NCI-H226 (cell line): ENCODE data around the gene MTHFD2L.

Experiments used
- DNase-seq: peaks from one replicate; pipeline ENCODE4 v3.0.0-alpha.2; 2015

MTHFD2L gene

DNA sequence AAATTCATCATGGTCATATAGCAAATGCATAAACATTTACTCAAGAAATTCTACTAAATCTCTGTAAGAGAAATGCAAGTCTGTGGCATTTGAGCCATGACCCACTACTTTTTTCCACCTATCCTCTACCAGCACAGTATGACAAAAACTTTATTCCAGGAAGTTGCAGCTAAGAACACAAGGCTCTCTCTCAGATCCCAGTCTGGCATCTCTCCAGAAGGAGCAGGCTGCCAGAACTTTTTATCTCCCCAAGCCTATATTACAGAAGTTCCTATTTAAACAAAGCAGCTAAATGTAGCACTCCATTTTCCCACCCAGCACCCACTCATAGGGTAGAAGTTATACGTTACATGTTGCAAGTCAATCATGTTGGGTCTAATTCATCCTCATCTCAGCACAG, 101.0 kb downstream of the MTHFD2L start:
- peak; percentile 68 for DNase-seq

DNA sequence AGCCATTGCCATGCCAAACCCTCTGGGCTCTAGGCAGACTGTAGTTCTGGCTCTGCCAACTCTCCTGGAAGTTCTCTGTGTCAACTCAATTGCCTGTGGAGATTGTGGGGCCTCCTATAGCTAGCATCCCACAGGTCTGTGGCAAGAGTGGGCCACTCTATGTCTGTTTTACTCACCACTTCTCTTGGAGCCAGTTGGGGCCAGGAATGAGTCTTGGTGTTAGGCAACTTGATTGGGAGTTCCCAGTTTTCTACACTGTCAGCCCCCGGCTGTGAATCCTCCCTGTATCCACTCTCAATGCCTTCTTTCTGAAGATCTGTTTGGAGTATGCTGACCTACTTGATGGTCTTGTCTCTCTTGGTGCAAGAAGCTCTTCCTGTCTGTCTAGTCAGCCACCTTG, 102.1 kb downstream of the MTHFD2L start:
- DNase-seq: no peak

DNA sequence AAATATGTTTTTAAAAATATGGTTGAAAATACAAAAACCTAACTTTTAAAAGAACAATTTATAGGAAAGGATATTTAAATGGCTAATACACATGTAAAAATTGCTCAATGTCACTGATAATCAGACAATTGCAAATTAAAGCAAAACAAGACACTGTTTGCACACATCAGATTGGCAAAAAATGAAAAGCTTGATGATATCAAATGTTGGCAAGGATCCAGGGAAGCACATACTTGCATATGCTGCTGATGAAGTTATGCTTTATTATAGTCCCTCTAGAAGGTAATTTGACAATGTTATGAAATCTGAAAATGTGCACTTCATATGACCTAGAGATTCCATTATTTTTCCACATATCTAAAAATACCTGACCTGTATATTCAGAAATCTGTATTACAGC, 104.6 kb downstream of the MTHFD2L start:
- DNase-seq: no peak

DNA sequence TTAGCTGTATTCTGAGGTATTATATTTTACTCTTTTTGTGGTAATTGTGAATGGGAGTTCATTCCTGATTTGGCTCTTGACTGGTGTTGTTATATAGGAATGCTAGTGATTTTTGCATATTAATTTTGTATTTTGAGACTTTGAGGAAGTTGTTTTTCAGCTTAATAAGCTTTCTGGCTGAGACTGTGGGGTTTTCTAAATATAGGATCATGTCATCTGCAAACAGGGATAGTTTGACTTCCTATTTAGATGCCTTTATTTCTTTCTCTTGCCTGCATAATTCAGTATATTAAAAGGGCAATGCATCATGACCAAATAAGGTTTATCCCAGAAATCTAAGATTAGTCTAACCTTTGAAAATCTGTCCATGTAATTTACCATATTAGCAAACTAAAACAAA, 105.6 kb downstream of the MTHFD2L start:
- no peak for DNase-seq

DNA sequence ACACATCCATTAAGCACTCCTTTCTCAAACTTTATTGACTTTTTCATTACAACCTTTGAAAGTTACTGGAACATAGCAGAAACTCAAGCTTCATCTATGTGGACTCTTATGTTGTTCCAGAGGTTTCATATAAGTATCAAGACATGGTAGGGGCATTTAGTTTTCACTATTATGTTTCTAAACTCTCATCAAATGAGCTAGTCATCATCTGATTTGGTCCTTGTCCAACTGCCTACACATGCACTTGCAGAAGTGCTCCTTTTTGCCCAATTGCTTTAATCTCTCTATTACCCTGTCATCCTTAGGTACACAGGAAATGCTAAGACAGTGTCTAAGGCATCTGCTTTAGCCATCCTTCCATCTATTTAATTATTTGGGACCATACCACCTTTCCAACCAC, 108.2 kb downstream of the MTHFD2L start:
- DNase-seq: no peak

DNA sequence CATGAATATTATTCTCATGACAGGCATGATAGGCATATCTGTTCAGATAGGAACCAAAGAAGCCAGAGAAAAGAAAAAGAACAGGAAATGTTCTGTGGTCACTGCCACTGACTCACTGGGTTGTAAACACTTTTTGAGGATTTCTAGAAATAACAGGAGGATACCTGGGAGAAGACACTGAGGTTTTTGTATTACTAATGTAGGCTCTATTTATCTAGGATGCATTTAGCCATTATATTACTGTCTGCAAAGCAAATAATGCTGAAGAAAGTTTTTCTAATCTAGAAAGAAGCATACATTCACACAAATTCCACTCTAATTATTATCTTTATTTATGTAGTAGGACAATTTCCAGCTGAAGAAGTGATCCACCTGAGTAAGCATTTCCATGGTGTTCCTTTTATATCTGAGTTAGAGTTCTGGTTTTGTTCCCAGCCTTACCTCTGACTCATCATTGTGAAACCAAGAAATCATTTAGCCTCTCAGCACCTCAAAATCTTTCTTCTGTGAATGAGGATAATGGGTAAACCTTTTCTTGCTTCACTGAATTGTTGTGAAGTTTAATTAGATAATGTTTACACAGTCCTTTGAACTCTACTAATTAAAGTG, 110.2 kb downstream of the MTHFD2L start:
- DNase-seq: peak; percentile 79

DNA sequence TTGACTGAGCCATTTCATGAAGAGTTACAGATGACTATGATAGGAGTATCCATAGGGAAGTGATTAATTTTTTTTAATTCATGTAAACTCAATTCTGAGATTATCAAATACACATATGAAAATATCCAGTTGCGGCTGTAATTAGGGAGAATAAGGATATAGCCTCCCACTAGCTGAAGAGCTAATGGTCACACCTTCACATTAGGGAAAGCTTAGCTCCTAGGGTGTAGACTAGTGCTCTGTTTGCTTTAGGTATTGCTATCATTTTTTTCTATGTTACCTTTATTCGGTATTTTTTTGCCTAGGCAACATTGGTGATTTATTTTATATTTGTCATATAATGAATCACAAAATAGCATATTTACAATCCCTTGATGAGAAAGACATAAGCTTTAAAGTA, 110.7 kb downstream of the MTHFD2L start:
- DNase-seq: no peak

DNA sequence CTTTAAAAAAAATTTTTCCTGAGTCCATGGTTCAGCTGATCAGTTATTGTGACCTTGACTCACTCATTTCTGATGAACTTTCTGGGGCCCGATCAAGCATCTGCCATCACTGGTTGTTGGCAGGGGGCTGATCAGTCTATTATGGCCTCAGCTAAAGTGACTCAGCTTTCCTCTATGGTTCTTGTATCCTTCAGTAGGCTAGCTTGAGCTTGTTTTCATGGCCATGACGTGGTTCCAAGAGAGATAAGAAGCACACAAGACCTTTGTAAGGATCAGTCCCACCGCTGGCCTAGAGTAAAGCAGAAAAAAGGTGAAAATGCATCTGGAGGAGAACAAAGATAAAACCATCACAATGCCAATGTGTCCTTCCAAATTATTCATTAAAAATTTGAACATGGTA, 120.6 kb downstream of the MTHFD2L start:
- no peak for DNase-seq

DNA sequence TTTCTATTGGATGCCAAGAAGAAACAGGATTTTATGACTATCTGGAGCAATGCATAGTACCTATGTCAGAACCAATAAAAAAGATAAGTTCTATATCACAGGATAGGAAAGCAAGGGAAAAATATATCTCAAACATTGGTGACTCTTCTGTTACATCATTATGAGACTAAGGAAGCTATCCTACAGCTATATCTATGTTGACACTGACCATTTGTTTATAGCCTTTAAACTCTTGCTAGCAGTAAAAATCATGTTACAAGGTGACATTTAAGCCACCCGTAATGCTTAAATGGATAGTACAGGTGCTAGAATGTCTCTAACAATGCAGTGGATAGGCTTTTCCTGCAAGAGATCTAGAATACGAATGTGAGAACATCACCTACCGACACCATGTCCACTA, 121.8 kb downstream of the MTHFD2L start:
- no peak for DNase-seq

DNA sequence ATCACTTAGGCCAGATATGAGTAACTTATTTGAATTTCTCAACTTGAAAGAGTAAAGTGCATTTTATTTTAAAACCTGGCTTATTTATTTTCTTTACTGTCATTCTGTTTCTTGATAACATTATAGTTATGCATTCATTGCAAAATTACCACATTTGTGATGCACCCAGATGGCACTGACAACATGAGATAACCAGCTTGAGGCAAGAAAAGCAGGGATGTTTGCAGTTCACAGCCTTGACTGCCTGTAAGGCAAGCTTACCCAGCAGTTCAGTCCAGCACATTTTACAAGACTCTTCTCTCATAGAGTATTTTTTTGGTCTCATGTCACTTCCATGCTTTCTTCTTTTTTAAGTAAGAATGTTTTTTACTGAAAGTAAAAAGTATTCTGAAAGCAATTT, 125.0 kb downstream of the MTHFD2L start:
- DNase-seq: no peak

DNA sequence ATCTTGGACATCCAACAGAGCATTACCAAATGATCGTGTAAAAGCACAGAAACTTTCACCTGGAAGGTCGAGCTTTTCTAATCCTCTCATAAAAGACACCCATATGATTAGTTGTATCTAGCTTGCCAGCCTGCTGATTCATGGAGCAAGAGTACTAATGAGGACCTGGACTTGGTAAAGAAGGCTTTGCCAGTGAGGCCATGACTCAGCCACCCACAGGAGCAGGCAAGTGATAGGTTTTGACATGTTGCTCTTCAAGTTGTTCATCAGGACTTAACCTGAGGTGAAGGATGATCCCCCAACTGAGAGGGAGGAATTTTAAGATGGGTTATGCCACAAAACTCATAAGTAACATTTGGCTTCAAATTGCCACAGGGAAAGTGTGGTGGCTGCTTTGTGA, 125.7 kb downstream of the MTHFD2L start:
- peak; percentile 80 for DNase-seq

DNA sequence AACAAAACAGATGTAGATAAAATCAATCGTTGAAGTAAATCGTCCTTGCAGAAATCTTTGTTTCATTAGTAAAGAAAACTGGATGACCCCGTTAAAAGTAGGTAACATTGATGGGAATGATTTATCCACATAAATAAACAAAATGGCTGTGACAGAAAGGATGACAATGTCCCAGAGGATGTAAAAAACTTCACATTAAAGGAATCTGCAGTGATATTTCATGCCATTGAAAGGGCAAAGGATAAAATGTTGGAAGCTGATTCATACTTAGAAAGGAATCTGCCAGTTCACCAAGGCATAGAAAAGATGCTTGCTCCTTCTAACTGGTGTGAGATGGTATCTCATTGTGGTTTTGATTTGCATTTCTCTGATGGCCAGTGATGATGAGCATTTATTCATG, 126.1 kb downstream of the MTHFD2L start:
- DNase-seq: peak; percentile 61

DNA sequence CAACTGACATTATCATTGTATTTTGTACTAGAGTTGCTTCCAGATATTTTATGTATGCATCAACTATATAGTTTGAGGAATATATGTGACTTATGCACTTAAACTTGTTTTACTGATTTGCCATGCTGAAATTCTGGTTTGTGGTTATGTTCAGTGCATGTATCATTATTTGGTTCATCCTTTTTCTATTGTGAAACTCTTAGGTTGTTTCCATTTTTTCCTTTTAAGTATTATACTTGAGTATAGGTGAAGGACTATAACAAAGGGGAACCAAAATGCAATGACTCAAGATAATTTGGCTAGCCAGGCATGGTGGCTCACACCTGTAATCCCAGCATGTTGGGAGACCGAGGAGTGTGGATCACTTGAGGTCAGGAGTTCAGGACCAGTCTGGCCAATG, 129.2 kb downstream of the MTHFD2L start:
- no peak for DNase-seq

DNA sequence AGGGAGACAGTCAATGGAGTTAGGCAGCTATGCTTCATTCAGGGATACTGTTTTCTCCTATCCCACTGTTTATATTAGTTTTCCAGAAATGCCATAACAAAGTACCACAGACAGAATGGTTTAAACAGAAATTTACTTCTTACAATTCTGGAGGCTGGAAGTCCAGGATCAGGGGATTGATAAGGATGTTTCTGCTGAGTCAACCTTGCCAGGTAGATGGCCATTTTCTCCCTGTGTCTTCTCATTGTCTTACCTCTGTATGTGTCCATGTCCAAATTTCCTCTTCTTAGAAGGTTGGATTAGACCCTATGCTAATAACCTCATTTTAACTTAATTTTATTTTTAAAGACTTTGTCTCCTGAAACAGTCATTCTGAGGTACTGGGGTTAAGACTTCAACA, 129.9 kb downstream of the MTHFD2L start:
- no peak for DNase-seq

DNA sequence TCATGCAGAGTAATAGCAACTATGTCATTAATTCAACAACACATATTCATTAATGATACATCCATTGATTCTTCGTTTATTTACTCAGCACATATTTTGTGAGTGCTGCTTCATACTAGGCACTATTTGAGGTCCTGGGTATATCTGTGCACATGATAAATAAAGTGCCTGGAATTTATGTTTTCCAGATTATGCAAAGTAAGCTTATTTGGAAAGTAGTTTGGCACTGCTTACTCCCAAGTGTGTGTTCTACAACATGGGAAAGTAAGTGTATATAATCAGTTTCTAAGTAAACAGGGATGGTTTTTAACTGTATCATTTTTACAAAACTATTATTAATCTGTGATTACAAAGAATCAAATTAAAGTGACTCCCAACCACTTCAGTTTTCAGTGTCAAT, 133.6 kb downstream of the MTHFD2L start:
- no peak for DNase-seq

DNA sequence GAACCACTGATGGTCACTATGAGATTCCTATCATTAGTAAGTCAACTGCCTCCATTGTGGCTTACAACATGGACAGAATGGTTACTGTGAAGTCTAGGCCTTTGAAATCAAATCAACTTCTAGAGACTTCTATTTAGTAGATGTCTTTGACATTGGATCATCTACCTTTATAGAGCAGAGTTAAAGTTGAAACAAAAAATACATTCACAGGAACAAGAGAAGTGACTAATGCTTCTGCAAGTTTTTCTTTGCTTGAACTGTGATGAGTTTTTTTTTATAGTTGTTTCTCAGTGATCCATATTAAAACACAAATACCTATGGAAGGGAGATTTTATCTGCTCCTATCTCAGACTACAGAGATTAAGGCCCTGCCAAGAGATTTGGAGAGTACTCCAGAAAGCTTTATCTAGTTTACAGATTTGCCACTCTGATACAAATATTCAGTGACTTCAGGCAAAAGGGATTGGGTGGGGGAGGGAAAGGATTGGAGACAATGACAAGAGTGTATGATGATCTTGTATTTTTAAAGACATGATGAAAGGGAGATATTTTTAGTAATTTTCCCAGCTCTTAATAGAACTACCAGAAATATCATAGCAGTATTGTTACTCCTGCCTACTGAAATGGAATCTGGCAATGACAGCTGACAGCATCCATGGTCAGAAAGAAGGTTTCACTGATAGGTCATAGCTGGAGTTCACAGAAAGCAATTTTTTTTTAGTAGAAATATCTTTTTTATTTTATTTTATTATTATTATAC, 134.4 kb downstream of the MTHFD2L start:
- DNase-seq: no peak

DNA sequence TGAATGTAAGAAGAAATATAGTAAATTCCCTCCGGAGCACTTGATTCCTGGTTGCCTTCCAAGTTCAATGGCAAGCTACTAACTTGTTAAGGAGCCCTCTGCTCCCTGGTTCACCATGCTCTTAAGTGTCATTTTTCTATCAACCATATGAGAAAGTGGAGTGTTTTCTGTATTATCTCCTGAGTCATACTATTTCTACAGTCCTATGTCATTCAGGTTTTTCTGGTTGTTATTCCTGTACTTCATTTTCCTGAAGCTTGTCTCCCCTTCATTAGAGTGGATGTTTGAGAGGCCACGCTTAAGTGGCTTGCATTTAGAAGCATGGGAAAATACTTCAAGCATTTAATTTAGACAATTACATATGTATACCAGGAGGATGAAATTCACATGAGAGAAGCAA, 135.6 kb downstream of the MTHFD2L start:
- no peak for DNase-seq

DNA sequence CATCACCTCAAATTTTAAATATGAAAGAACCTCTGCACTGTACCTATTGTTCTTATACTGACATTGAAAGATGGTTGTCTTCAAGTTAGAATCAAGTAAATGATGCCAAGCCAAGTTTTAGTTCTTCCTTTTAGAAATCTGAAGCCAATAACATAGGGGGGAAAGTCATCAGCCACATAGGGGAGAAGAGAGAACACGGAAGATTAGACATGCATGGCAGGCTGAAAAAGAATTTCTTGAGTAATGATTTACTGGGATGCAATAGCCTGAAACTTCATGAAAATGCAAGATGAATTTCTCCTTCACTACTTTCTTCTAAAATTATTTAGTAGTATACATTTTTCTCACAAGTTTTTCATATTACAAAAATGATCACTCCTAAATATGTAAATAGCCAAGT, 136.8 kb downstream of the MTHFD2L start:
- no peak for DNase-seq

DNA sequence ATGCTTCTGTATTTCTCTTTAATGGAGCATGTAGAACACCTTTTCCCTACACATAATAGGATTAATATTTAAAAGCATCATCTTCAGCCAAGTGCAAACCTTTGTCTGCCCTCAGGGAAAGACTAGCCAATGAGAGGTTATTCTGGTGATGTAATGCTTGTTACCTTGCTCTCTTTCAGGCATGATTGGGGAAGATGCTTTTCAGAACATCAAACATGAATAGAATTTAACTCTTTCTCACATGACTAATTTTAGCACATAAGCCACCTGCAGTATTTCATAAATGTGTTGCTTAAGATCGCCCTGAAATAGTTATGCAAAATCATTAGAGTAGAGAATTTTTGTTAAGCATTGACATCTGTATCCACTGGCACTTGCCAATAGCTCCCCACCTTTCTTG, 139.6 kb downstream of the MTHFD2L start:
- no peak for DNase-seq

DNA sequence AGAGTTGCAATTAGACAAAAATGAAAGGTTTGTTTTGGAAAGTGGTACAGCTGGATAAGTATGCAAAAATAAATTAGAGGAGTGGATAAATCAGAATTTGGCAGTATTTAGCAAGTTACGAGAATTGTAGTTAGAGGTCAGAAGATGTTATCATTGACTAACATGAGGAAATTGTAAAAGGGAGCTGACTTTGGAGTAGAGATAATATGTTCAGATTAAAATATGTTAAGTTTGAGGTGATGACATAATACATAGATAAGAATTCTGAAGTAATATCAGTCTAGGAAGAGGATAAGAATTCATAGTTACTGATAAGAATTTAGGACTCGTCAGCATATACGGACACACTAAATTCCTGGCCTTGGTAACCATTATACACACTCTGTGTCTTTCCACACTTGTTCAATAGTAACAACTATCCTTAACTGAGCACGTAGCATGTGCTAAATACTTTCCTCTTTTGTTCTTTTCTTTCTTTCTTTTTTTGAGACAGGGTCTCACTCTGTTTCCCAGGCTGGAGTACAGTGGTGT, 146.2 kb downstream of the MTHFD2L start:
- peak; percentile 57 for DNase-seq

DNA sequence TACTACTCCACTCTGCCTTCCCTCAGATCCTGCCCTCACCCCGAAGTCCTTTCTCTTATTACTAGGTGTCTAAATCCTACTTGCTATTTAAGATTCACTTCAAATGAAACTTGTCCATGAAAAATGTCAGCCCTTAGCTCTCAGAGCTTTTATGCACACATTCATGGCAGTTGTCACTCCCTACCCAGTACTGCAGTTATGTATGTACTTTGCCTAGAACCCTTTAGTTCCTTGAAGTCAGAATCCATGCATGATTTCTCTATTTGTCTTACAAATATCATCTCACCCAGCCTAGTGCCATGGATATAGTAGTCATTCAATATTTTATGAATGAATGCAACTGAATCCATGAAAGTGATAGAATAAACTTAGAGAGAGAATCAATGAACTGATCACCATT, 147.1 kb downstream of the MTHFD2L start:
- DNase-seq: no peak

DNA sequence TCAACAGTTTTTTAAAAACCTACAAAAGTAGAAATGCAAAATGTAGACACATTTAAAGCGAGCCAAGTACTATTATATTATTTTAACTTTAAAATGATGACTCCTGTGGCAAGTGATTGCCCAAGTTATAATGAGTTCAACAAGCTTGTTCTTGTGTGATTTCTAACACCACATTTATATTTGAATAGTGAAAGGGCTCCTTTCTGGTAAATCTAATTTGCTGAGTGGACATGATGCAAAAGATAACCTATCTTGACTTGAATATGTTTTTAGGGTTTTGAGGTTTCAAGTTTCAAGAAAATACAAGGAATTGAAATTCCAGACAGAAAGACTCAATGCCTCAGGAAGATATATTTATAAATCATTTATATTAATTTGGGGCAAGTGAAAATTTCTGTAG, 149.3 kb downstream of the MTHFD2L start:
- no peak for DNase-seq

DNA sequence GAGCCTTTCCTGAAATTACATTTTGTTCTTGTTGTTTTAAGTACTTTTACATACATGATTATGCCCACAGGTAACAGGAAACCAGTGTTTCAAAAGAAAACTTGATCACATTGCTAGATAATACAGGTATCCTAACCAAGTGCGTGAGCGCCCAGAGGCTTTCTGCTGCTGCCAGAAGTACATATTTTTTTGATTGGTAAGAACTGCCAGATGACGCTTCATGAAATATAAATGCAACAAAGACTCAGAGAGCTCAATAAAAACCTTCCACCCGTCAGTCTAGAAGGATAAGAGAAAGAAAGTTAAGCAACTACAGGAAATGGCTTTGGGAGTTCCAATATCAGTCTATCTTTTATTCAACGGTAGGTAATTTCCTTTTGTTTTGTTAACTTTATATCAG, 150.3 kb downstream of the MTHFD2L start, which contains the start of gene EPGN:
EPGN (plus strand) TSS at position 256 of the 400 bp plus-strand sequence; CDS start at position 320, 64 bp downstream.
- DNase-seq: peak; percentile 77

DNA sequence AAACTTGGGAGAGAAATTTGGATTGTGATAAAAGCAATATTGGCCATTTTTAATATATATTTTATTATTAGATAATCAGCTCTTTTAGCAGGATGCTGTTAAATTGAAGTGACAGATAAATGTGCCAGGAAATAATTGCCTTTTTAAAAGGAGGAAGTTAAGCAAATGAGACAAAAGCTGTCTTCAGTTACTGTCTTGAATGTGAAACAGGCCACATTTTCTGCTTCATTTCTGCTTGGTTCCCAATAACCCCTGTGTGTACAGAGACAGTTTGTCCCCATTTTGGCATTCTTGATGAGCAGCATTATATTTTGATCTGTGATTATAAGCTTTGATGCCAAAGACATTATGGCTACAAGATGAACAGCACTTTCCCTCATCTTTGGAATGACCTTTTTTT, 151.3 kb downstream of the MTHFD2L start:
- no peak for DNase-seq
